Neural progenitor cell (in vitro differentiated cells): ENCODE data around the gene FAM117B.

Experiments
- EZH2 ChIP-seq: fragments of 200-600 bp; sonication (generic); IDR thresholded peaks from 2 replicates; pipeline ENCODE4 v1.6.1; 2017; ENCODE audit warnings: antibody characterized with exemption, mild to moderate bottlenecking, moderate library complexity
- TF ChIP-seq, protein P1 (sequence below): fragments of 200-600 bp; sonication (generic); IDR thresholded peaks from 2 replicates; pipeline ENCODE4 v1.5.1; 2017; ENCODE audit warnings: antibody characterized with exemption, mild to moderate bottlenecking

DNA sequence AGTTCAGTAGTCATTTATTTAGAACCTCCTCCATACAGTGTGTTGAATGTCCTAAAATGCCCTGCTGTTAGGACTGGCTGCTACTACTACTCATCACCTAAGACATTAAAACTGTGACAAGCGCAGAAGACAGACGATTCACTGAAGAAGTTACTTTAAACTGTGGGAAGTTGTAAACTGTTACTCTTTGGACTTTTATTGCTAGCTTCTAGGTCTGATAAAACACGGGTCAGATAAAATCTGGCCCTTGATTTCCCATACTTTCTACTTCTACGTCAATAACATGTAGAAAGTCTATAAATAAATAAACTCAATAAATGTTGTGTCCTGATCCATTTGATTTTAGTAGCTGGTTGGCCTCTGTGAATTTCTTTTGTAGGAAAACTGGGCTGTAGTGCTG, 123.4 kb downstream of the FAM117B start:
- TF ChIP-seq, protein P1, sequence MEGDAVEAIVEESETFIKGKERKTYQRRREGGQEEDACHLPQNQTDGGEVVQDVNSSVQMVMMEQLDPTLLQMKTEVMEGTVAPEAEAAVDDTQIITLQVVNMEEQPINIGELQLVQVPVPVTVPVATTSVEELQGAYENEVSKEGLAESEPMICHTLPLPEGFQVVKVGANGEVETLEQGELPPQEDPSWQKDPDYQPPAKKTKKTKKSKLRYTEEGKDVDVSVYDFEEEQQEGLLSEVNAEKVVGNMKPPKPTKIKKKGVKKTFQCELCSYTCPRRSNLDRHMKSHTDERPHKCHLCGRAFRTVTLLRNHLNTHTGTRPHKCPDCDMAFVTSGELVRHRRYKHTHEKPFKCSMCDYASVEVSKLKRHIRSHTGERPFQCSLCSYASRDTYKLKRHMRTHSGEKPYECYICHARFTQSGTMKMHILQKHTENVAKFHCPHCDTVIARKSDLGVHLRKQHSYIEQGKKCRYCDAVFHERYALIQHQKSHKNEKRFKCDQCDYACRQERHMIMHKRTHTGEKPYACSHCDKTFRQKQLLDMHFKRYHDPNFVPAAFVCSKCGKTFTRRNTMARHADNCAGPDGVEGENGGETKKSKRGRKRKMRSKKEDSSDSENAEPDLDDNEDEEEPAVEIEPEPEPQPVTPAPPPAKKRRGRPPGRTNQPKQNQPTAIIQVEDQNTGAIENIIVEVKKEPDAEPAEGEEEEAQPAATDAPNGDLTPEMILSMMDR: no peak
- TF ChIP-seq EZH2: no peak
